Right lobe of liver (tissue), 4 donors: ENCODE measurements around the gene KEAP1.

Experiments
- POLR2A ChIP-seq: fragments of 450-650 bp; IDR thresholded peaks from one replicate; pipeline ENCODE4 v1.6.1; 2017; ENCODE audit warnings: antibody characterized with exemption, mild to moderate bottlenecking
- TF ChIP-seq, protein P1 (sequence below), 4 donors: fragments of 200-600 bp in 3 of 4; fragments of 450-650 bp in 1 of 4; IDR thresholded peaks; one replicate each; pipeline versions ENCODE4 v1.5.1 to v1.8.0; 2016 to 2022; ENCODE audit warnings: antibody characterized with exemption in 4 of 4, mild to moderate bottlenecking in 2 of 4
- donor health status: DM: no; HTN: no; CAD: no.
- donor health status: DM: no; HTN: no; CAD: no.
- donor health status: DM: no; HTN: yes; CAD: no.

DNA sequence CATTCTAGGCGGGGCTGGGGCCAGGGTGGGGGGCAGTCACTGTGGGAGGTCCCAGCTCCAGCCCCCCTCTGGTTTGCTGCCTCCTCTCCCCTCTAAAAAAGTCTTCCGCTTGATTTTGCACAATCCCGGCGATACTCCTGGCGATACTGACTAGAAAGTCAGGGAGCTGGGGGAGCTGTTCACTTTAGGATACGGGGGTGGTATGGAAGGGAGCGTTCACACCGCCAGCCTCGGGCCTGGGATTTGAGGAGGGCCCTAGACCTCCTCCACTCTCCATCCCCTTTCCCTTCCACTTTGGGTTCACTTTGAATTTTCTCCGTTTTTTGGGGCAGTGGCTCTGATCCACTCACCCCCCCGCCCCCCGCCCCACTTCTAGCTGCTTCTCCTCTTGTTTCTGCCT lies 35.0 kb downstream of the KEAP1 start:
- TF ChIP-seq, protein P1, sequence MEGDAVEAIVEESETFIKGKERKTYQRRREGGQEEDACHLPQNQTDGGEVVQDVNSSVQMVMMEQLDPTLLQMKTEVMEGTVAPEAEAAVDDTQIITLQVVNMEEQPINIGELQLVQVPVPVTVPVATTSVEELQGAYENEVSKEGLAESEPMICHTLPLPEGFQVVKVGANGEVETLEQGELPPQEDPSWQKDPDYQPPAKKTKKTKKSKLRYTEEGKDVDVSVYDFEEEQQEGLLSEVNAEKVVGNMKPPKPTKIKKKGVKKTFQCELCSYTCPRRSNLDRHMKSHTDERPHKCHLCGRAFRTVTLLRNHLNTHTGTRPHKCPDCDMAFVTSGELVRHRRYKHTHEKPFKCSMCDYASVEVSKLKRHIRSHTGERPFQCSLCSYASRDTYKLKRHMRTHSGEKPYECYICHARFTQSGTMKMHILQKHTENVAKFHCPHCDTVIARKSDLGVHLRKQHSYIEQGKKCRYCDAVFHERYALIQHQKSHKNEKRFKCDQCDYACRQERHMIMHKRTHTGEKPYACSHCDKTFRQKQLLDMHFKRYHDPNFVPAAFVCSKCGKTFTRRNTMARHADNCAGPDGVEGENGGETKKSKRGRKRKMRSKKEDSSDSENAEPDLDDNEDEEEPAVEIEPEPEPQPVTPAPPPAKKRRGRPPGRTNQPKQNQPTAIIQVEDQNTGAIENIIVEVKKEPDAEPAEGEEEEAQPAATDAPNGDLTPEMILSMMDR (IDR thresholded peaks at IDR 0.05) = no peak
- TF ChIP-seq POLR2A = no peak
